Measurements from ENCODE around the gene TNFRSF13B. TPM values are rescaled to one million over a fixed set of nuclear protein-coding genes. Genes with fewer than 3 reads are reported as not detected.

Gene TNFRSF13B
- total and polyA plus RNA-seq, 10 of the 15 experiments (the other 5 are each of a cell fraction or from before 2014, with no cell fraction given), result 15.5 to 231 (median 119) TPM

GRCh38 chr17:16930571-16931317 is 41.2 kb downstream of the TNFRSF13B start:
- no peak for DNase-seq (ENCODE audit: low read depth, low spot score)
- Histone ChIP-seq H3K79me2 (ENCODE audit: control insufficient read depth, insufficient read depth, low read length) (no peaks in the 10 kb centered on the region), H3K27me3 (replicated peaks in 1 of 2; ENCODE audit: control insufficient read depth in 2 of 2, insufficient read depth in 2 of 2, low read length in 1 of 2) (no peaks in the 10 kb centered on the region), H2AFZ (ENCODE audit: control insufficient read depth, low read depth, low read length) (no peak overlapping the region), H3K4me2 (ENCODE audit: control insufficient read depth, insufficient read depth) (no peak overlapping the region), H3K4me1 (ENCODE audit: control insufficient read depth, insufficient read depth, low read length) (no peaks in the 10 kb centered on the region), H3K4me3 (no peak overlapping the region), H3K9ac (ENCODE audit: control insufficient read depth, insufficient read depth, low read length) (no peak overlapping the region), H3K27ac (ENCODE audit: control insufficient read depth, insufficient read depth) (no peak overlapping the region), H3K36me3 (ENCODE audit: control insufficient read depth in 2 of 2, insufficient read depth in 2 of 2, low read length in 1 of 2) (peaks cover 5 to 10% of the 10 kb centered on the region in 2 experiments; a peak in 3 of 4 replicates), H4K20me1 (ENCODE audit: control insufficient read depth, insufficient read depth) (no peaks in the 10 kb centered on the region), H3K9me3 (replicated peaks; ENCODE audit: control insufficient read depth, insufficient read depth, low read length) (no peaks in the 10 kb centered on the region)
- 92% methylated on average over 12 of the region's 13 CpGs for WGBS (ENCODE audit: insufficient coverage, insufficient replicate concordance, low lambda C conversion rate, missing lambda C conversion rate)
- in situ Hi-C loops (cut with MboI), result no loop called here
- ATAC-seq, result no peak
- intact Hi-C loops (cut with micrococcal nuclease; ENCODE audit: unreplicated experiment), result no loop called here
- ChIA-PET RAD21 (ENCODE audit: unreplicated experiment) (no interaction called here), POLR2A (no interaction called here), CTCF (no interaction called here), SMC1A (ENCODE audit: uncharacterized antibody, unreplicated experiment) (no interaction called here)
- FAIRE-seq, result no peak
- no TSS peak for BruUV-seq (replicated peaks)
- TF ChIP-seq POU2F2 (IDR thresholded peaks at IDR 0.05; ENCODE audit: borderline replicate concordance, low read depth, low read length), result no peak
- TF ChIP-seq PML (IDR thresholded peaks at IDR 0.05; ENCODE audit: low read length), result no peak
- TF ChIP-seq CEBPB (IDR thresholded peaks at IDR 0.05; ENCODE audit: borderline replicate concordance in 1 of 2, low read depth in 2 of 2, low read length in 2 of 2), result no peak
- no peak for TF ChIP-seq FOXM1 (IDR thresholded peaks at IDR 0.05; ENCODE audit: low read depth, low read length)
- TF ChIP-seq TCF12 (IDR thresholded peaks at IDR 0.05; ENCODE audit: low read depth, low read length), result no peak
- no peak for TF ChIP-seq BCLAF1 (IDR thresholded peaks at IDR 0.05)
- no peak for TF ChIP-seq ZNF207 (IDR thresholded peaks at IDR 0.05; ENCODE audit: borderline replicate concordance)
- no peak for TF ChIP-seq EZH2 (IDR thresholded peaks at IDR 0.05; ENCODE audit: borderline replicate concordance, control insufficient read depth, low read depth, low read length)
- TF ChIP-seq JUNB (IDR thresholded peaks at IDR 0.05), result no peak
- TF ChIP-seq, protein P1, sequence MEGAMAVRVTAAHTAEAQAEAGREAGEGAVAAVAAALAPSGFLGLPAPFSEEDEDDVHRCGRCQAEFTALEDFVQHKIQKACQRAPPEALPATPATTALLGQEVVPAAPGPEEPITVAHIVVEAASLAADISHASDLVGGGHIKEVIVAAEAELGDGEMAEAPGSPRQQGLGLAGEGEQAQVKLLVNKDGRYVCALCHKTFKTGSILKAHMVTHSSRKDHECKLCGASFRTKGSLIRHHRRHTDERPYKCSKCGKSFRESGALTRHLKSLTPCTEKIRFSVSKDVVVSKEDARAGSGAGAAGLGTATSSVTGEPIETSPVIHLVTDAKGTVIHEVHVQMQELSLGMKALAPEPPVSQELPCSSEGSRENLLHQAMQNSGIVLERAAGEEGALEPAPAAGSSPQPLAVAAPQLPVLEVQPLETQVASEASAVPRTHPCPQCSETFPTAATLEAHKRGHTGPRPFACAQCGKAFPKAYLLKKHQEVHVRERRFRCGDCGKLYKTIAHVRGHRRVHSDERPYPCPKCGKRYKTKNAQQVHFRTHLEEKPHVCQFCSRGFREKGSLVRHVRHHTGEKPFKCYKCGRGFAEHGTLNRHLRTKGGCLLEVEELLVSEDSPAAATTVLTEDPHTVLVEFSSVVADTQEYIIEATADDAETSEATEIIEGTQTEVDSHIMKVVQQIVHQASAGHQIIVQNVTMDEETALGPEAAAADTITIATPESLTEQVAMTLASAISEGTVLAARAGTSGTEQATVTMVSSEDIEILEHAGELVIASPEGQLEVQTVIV (IDR thresholded peaks at IDR 0.05; ENCODE audit: borderline replicate concordance, partially characterized antibody), result no peak
- TF ChIP-seq ESRRA (IDR thresholded peaks at IDR 0.05; ENCODE audit: low read length), result no peak
- TF ChIP-seq, protein P2, sequence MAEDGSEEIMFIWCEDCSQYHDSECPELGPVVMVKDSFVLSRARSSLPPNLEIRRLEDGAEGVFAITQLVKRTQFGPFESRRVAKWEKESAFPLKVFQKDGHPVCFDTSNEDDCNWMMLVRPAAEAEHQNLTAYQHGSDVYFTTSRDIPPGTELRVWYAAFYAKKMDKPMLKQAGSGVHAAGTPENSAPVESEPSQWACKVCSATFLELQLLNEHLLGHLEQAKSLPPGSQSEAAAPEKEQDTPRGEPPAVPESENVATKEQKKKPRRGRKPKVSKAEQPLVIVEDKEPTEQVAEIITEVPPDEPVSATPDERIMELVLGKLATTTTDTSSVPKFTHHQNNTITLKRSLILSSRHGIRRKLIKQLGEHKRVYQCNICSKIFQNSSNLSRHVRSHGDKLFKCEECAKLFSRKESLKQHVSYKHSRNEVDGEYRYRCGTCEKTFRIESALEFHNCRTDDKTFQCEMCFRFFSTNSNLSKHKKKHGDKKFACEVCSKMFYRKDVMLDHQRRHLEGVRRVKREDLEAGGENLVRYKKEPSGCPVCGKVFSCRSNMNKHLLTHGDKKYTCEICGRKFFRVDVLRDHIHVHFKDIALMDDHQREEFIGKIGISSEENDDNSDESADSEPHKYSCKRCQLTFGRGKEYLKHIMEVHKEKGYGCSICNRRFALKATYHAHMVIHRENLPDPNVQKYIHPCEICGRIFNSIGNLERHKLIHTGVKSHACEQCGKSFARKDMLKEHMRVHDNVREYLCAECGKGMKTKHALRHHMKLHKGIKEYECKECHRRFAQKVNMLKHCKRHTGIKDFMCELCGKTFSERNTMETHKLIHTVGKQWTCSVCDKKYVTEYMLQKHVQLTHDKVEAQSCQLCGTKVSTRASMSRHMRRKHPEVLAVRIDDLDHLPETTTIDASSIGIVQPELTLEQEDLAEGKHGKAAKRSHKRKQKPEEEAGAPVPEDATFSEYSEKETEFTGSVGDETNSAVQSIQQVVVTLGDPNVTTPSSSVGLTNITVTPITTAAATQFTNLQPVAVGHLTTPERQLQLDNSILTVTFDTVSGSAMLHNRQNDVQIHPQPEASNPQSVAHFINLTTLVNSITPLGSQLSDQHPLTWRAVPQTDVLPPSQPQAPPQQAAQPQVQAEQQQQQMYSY (CRISPR knock-in tag; IDR thresholded peaks at IDR 0.05), result no peak
- TF ChIP-seq EP300 (IDR thresholded peaks at IDR 0.05; ENCODE audit: borderline replicate concordance in 1 of 2, control insufficient read depth in 1 of 2, low read depth in 2 of 2, low read length in 2 of 2), result no peak
- TF ChIP-seq RAD21 (IDR thresholded peaks at IDR 0.05; ENCODE audit: insufficient read depth, low read depth, low read length), result no peak
